HepG2 (cell line): ENCODE measurements around the gene GFOD1. TPM values are rescaled to one million over a fixed set of nuclear protein-coding genes. Genes with fewer than 3 reads are reported as not detected.

ENCODE experiments used
- ATAC-seq: fragments of 200-7000 bp; cut with Tn5 transposase; 3 replicates; pipeline ENCODE4 v1.9.1; 2020; ENCODE audit warnings: mild to moderate bottlenecking, moderate library complexity
- BruUV-seq: library from RNA; stranded (reverse); fragments of 400-500 nt; replicated peaks from 2 replicates; lab custom pipeline; 2021; lab: Mats Ljungman, UMichigan
- CTCF ChIA-PET: fragments of 300-600 bp; formaldehyde crosslinking; extraction: SDS; loops from one replicate; lab custom pipeline; 2021; ENCODE audit warnings: low total read pairs, inconsistent platforms, low intra/inter-chr PET ratio; lab: Yijun Ruan, JAX
- POLR2A ChIA-PET: fragments of 350-600 bp; sonication (Branson Sonifier 250); formaldehyde crosslinking; loops from one replicate; lab custom pipeline; 2020; ENCODE audit warnings: antibody characterized with exemption, inconsistent platforms; lab: Yijun Ruan, JAX
- DNase-seq: peaks from one replicate; pipeline ENCODE4 v3.0.0-alpha.2; 2015; ENCODE audit warnings: low spot score
- FAIRE-seq: peaks from 3 replicates; lab custom pipeline; 2011; peaks lifted over from hg19 to GRCh38; lab: Jason Lieb, UNC
- H2AFZ ChIP-seq: one replicate; pipeline ENCODE4 v1.6.1; 2011; ENCODE audit warnings: low read length, inconsistent platforms
- H3K27ac ChIP-seq: fragments of 300-600 bp; 3 replicates; pipeline ENCODE4 v1.8.0; 2011; ENCODE audit warnings: mixed run types, mild to moderate bottlenecking, mixed read lengths, low read length, inconsistent platforms; ENCODE audit not compliant: insufficient read depth; ENCODE audit errors: extremely low read length
- H3K27me3 ChIP-seq, 2 experiments: fragments of 200-600 bp in 1 of 2; 2 replicates in 1 of 2; 3 replicates in 1 of 2; pipeline versions ENCODE4 v1.6.0 to v1.8.0; 2011; ENCODE audit warnings: low read length in 2 of 2, mild to moderate bottlenecking in 2 of 2, moderate library complexity in 2 of 2, inconsistent platforms in 1 of 2; ENCODE audit not compliant: insufficient read depth in 2 of 2, control insufficient read depth in 1 of 2
- H3K36me3 ChIP-seq, 2 experiments: fragments of 200-600 bp in 1 of 2; replicated peaks in 1 of 2; 2 replicates in 1 of 2; 3 replicates in 1 of 2; pipeline versions ENCODE4 v1.5.1 to v1.8.0; 2011; ENCODE audit warnings: low read length in 2 of 2, inconsistent platforms in 1 of 2; ENCODE audit not compliant: insufficient read depth in 2 of 2, control insufficient read depth in 1 of 2
- H3K4me1 ChIP-seq: 2 replicates; pipeline ENCODE4 v1.5.1; 2012; ENCODE audit warnings: low read length, inconsistent platforms; ENCODE audit not compliant: insufficient read depth
- H3K4me2 ChIP-seq: 2 replicates; pipeline ENCODE4 v1.6.0; 2011; ENCODE audit warnings: low read depth, low read length, inconsistent platforms
- H3K4me3 ChIP-seq, 3 experiments: fragments of 200-600 bp in 1 of 3; sonication (generic), shearing (Covaris generic) in 1 of 3; replicated peaks in 1 of 3; 2 replicates each; pipeline ENCODE4 v1.5.1; 2011 to 2016; ENCODE audit warnings: low read length in 3 of 3, inconsistent platforms in 2 of 3, low read depth in 2 of 3, mild to moderate bottlenecking in 2 of 3, control low read depth in 1 of 3, mixed read lengths in 1 of 3; ENCODE audit not compliant: insufficient read depth in 1 of 3
- H3K79me2 ChIP-seq: one replicate; pipeline ENCODE4 v1.6.1; 2011; ENCODE audit warnings: low read length, inconsistent platforms; ENCODE audit not compliant: insufficient read depth
- H3K9ac ChIP-seq: 2 replicates; pipeline ENCODE4 v1.6.0; 2011; ENCODE audit warnings: mild to moderate bottlenecking, low read depth, low read length, inconsistent platforms; ENCODE audit not compliant: insufficient read depth
- H3K9me3 ChIP-seq: 2 replicates; pipeline ENCODE4 v1.5.1; 2012; ENCODE audit warnings: mild to moderate bottlenecking, low read length
- H4K20me1 ChIP-seq: 2 replicates; pipeline ENCODE4 v1.6.0; 2011; ENCODE audit warnings: inconsistent platforms, mild to moderate bottlenecking, low read length, moderate library complexity; ENCODE audit not compliant: insufficient read depth
- CREBL2 ChIP-seq: sonication (generic); formaldehyde crosslinking; IDR thresholded peaks from 2 replicates; pipeline ENCODE4 v1.8.1; 2023; ENCODE audit warnings: missing genetic modification reagents, mild to moderate bottlenecking, borderline replicate concordance
- ESRRA ChIP-seq: sonication (generic); formaldehyde crosslinking; IDR thresholded peaks from 2 replicates; pipeline ENCODE4 v1.5.1; 2020; ENCODE audit warnings: mild to moderate bottlenecking, low read depth, missing genetic modification reagents
- HIC2 ChIP-seq: sonication (generic); formaldehyde crosslinking; IDR thresholded peaks from 2 replicates; pipeline ENCODE4 v1.9.0; 2022; ENCODE audit warnings: low read depth, missing genetic modification reagents
- HOMEZ ChIP-seq: IDR thresholded peaks from 2 replicates; pipeline ENCODE4 v1.6.1; 2016; ENCODE audit warnings: low read depth
- IRX3 ChIP-seq: sonication (generic); formaldehyde crosslinking; IDR thresholded peaks from 2 replicates; pipeline ENCODE4 v1.8.1; 2023; ENCODE audit warnings: mild to moderate bottlenecking, low read depth, missing genetic modification reagents, borderline replicate concordance
- MTF1 ChIP-seq: sonication (generic); formaldehyde crosslinking; IDR thresholded peaks from 2 replicates; pipeline ENCODE4 v1.5.0; 2020; ENCODE audit warnings: missing genetic modification reagents
- NRL ChIP-seq: sonication (generic); formaldehyde crosslinking; IDR thresholded peaks from 2 replicates; pipeline ENCODE4 v1.5.0; 2020; ENCODE audit warnings: missing genetic modification reagents, mild to moderate bottlenecking, moderate library complexity, borderline replicate concordance
- PCBP1 ChIP-seq: fragments of 200-400 bp; formaldehyde crosslinking; IDR thresholded peaks from 2 replicates; pipeline ENCODE4 v1.6.1; 2017; ENCODE audit warnings: mild to moderate bottlenecking, low read depth, low read length, borderline replicate concordance
- SMAD1 ChIP-seq: sonication (generic); formaldehyde crosslinking; IDR thresholded peaks from 2 replicates; pipeline ENCODE4 v1.4.0; 2020; ENCODE audit warnings: missing genetic modification reagents, low read depth, mild to moderate bottlenecking, borderline replicate concordance
- SRF ChIP-seq: IDR thresholded peaks from 2 replicates; pipeline ENCODE4 v1.6.1; 2011; ENCODE audit warnings: mild to moderate bottlenecking, low read depth, low read length, moderate library complexity
- TEAD3 ChIP-seq: optimal IDR thresholded peaks from 2 replicates; pipeline ENCODE3; 2016; ENCODE audit warnings: borderline replicate concordance
- U2AF2 ChIP-seq: fragments of 200-400 bp; formaldehyde crosslinking; IDR thresholded peaks from 2 replicates; pipeline ENCODE4 v1.6.1; 2017; ENCODE audit warnings: low read depth, mild to moderate bottlenecking, low read length
- ZNF101 ChIP-seq: sonication (generic); formaldehyde crosslinking; IDR thresholded peaks from 2 replicates; pipeline ENCODE4 v1.4.0; 2020; ENCODE audit warnings: mild to moderate bottlenecking, low read depth, missing genetic modification reagents, borderline replicate concordance
- ZNF230 ChIP-seq: sonication (generic); formaldehyde crosslinking; IDR thresholded peaks from 2 replicates; pipeline ENCODE4 v1.4.0; 2020; ENCODE audit warnings: mild to moderate bottlenecking, missing genetic modification reagents
- ZNF34 ChIP-seq: sonication (generic); formaldehyde crosslinking; IDR thresholded peaks from 2 replicates; pipeline ENCODE4 v1.4.0; 2020; ENCODE audit warnings: mild to moderate bottlenecking, missing genetic modification reagents, borderline replicate concordance
- ZNF432 ChIP-seq: sonication (generic); formaldehyde crosslinking; IDR thresholded peaks from 2 replicates; pipeline ENCODE4 v1.5.0; 2020; ENCODE audit warnings: missing genetic modification reagents, mild to moderate bottlenecking, borderline replicate concordance
- ZNF710 ChIP-seq: sonication (generic); formaldehyde crosslinking; IDR thresholded peaks from 2 replicates; pipeline ENCODE4 v1.5.0; 2020; ENCODE audit warnings: mild to moderate bottlenecking, missing genetic modification reagents, borderline replicate concordance
- WGBS: methylation state at CpG from one replicate; pipeline ENCODE4 v1.1.6; 2017; ENCODE audit warnings: low lambda C conversion rate; 5-methylcytosine and 5-hydroxymethylcytosine counted together
- in situ Hi-C: cut with HindIII; loops from 2 replicates; pipeline ENCODE4 v1.10.0; 2017; ENCODE audit warnings: low pct_unique_long_range_greater_than_20kb; ENCODE audit not compliant: extremely low pct_ligation_motif_present
- intact Hi-C: fragments of 100-400 bp; cut with micrococcal nuclease; formaldehyde crosslinking; loops from one replicate; pipeline ENCODE4 v1.10.0; 2022; ENCODE audit not compliant: unreplicated experiment
- polyA plus RNA-seq, 8 experiments: library from polyadenylated mRNA; depleted of rRNA in 3 of 8; stranded (reverse) in 7 of 8; unstranded in 1 of 8; fragments of >200 nt; fragmentation: Illumina TruSeq in 4 of 8; extraction: Trizol in 4 of 8; gene quantifications; 2 replicates each; pipeline versions ENCODE4 v1.2.1 to v1.2.3, GENCODE V29; 2011 to 2016; ENCODE audit warnings: low read depth in 4 of 8, missing spikeins in 1 of 8, mixed read lengths in 1 of 8; ENCODE audit not compliant: insufficient read depth in 1 of 8
- total RNA-seq, 5 experiments: library from RNA; depleted of rRNA; stranded (reverse); fragments of >200 nt; fragmentation: Illumina TruSeq; extraction: Trizol; gene quantifications; 2 replicates each; pipeline ENCODE4 v1.2.3, GENCODE V29; 2016; ENCODE audit warnings: low read depth in 1 of 5

Gene GFOD1
- total and polyA plus RNA-seq, 2 of the 13 experiments (the other 11 are each of a cell fraction or from before 2014, with no cell fraction given) = 1.9 to 6.4 TPM

- in situ Hi-C loops = no loop called here
- 95% methylated on average over 7 of the region's 7 CpGs for WGBS
- Histone ChIP-seq H3K9ac (no peak overlapping the region), H3K79me2 (no peaks in the 10 kb centered on the region), H3K27me3 (no peaks in the 10 kb centered on the region), H2AFZ (no peak overlapping the region), H3K4me1 (peaks cover 17% of the 10 kb centered on the region), H3K9me3 (no peaks in the 10 kb centered on the region), H3K36me3 (0 out of 5 replicates have a peak, but pooled peaks cover 0 to 3% of the 10 kb centered on the region in 2 experiments), H3K4me3 (no peak overlapping the region), H4K20me1 (no peaks in the 10 kb centered on the region), H3K27ac (no peak overlapping the region), H3K4me2 (no peak overlapping the region)
- ChIA-PET CTCF (no interaction called here), POLR2A (no interaction called here)
- ATAC-seq (no peak), FAIRE-seq (no peak), DNase-seq (no peak)
- BruUV-seq = no TSS peak
- no peak for TF ChIP-seq ZNF710 (CRISPR knock-in tag)
- TF ChIP-seq ZNF34 (CRISPR knock-in tag) = no peak
- no peak for TF ChIP-seq ZNF432 (CRISPR knock-in tag)
- no peak for TF ChIP-seq ZNF230 (CRISPR knock-in tag)
- no peak for TF ChIP-seq MTF1 (CRISPR knock-in tag)
- no peak for TF ChIP-seq PCBP1
- TF ChIP-seq ESRRA (CRISPR knock-in tag) = no peak
- no peak for TF ChIP-seq SMAD1 (CRISPR knock-in tag)
- TF ChIP-seq TEAD3 (CRISPR knock-in tag) = no peak
- TF ChIP-seq HOMEZ (CRISPR knock-in tag) = no peak
- TF ChIP-seq HIC2 (CRISPR knock-in tag) = no peak
- no peak for TF ChIP-seq ZNF101
- TF ChIP-seq NRL (CRISPR knock-in tag) = no peak
- no peak for TF ChIP-seq U2AF2
- TF ChIP-seq IRX3 (CRISPR knock-in tag) = no peak
- TF ChIP-seq SRF = no peak
- TF ChIP-seq CREBL2 = no peak
- intact Hi-C loops = no loop called here
These were observed 29.8 kb downstream of the GFOD1 start for GRCh38 chr6:13457577-13457976.
